Measurements from ENCODE around the gene LYST.

GRCh38 chr1:235861857-235862256 is 4.8 kb downstream of the LYST start:
- TF ChIP-seq CTCF (IDR thresholded peaks at IDR 0.05) (no peak), POLR2A (IDR thresholded peaks at IDR 0.05) (no peak)
